HCT116 (cell line): ENCODE measurements around the gene MARCKSL1. TPM values are rescaled to one million over a fixed set of nuclear protein-coding genes. Genes with fewer than 3 reads are reported as not detected.

Source experiments
- ATAC-seq: fragments of 200-7000 bp; cut with Tn5 transposase; 2 replicates; pipeline ENCODE4 v1.9.1; 2020; ENCODE audit warnings: mild to moderate bottlenecking, moderate library complexity
- BruUV-seq: library from RNA; stranded (reverse); fragments of 400-500 nt; replicated peaks from 2 replicates; lab custom pipeline; 2021; lab: Mats Ljungman, UMichigan
- CTCF ChIA-PET: fragments of 300-600 bp; sonication (Branson Sonifier 250); formaldehyde crosslinking; loops from one replicate; lab custom pipeline; 2021; ENCODE audit warnings: antibody characterized with exemption; lab: Charles Lee
- POLR2A ChIA-PET: fragments of 300-600, 350-600 bp; sonication (Branson Sonifier 250); formaldehyde crosslinking; loops from one replicate; lab custom pipeline; 2021; ENCODE audit warnings: antibody characterized with exemption; lab: Charles Lee
- RAD21 ChIA-PET, 2 experiments: fragments of 300-600 bp; sonication (Branson Sonifier 250); formaldehyde crosslinking; loops; one replicate each; lab custom pipeline; 2023; ENCODE audit warnings: low total read pairs in 2 of 2; ENCODE audit not compliant: uncharacterized antibody in 2 of 2, unreplicated experiment in 2 of 2, low non-redundant PET in 1 of 2; lab: Charles Lee
- DNase-seq: peaks from one replicate; pipeline ENCODE4 v3.0.0-alpha.2; 2010; ENCODE audit warnings: low read depth, low spot score
- H2AFZ ChIP-seq: fragments of 200-600 bp; shearing (Covaris generic), sonication (generic); 2 replicates; pipeline ENCODE4 v1.6.1; 2017; ENCODE audit warnings: low read depth, mixed run types, mixed read lengths, antibody characterized with exemption, low read length; ENCODE audit not compliant: poor library complexity, severe bottlenecking
- H3K27ac ChIP-seq: 2 replicates; pipeline ENCODE4 v1.5.1; 2012; ENCODE audit warnings: low read depth, low read length
- H3K27me3 ChIP-seq: fragments of 200-600 bp; sonication (generic); 2 replicates; pipeline ENCODE4 v1.6.1; 2016; ENCODE audit warnings: mixed run types, low read length, mixed read lengths; ENCODE audit not compliant: insufficient read depth
- H3K36me3 ChIP-seq, 2 experiments: fragments of 200-500 bp in 1 of 2; fragments of 200-600 bp in 1 of 2; sonication (Bioruptor generic) in 1 of 2; sonication (generic) in 1 of 2; 2 replicates each; pipeline versions ENCODE4 v1.5.1 to v1.6.1; 2014 to 2016; ENCODE audit warnings: low read length in 2 of 2, inconsistent platforms in 1 of 2, mixed read lengths in 1 of 2, mixed run types in 1 of 2; ENCODE audit not compliant: insufficient read depth in 2 of 2, control insufficient read depth in 1 of 2
- H3K4me1 ChIP-seq, 2 experiments: fragments of 200-600 bp in 1 of 2; sonication (generic) in 1 of 2; 2 replicates each; pipeline versions ENCODE4 v1.5.1 to v1.6.1; 2012 to 2017; ENCODE audit warnings: low read length in 2 of 2, inconsistent platforms in 1 of 2, mild to moderate bottlenecking in 1 of 2, mixed read lengths in 1 of 2, mixed run types in 1 of 2, moderate library complexity in 1 of 2; ENCODE audit not compliant: insufficient read depth in 2 of 2, control insufficient read depth in 1 of 2
- H3K4me2 ChIP-seq: fragments of 200-600 bp; sonication (generic); 2 replicates; pipeline ENCODE4 v1.6.1; 2017; ENCODE audit warnings: mixed run types, low read length, mixed read lengths
- H3K4me3 ChIP-seq, 2 experiments: fragments of 200-600 bp in 1 of 2; sonication (generic) in 1 of 2; replicated peaks in 1 of 2; 2 replicates each; pipeline ENCODE4 v1.5.1; 2011 to 2016; ENCODE audit warnings: low read length in 2 of 2, control low read depth in 1 of 2, low read depth in 1 of 2, mild to moderate bottlenecking in 1 of 2, mixed read lengths in 1 of 2, mixed run types in 1 of 2
- H3K79me2 ChIP-seq: fragments of 200-600 bp; sonication (generic); 2 replicates; pipeline ENCODE4 v1.6.1; 2017; ENCODE audit warnings: mild to moderate bottlenecking, mixed run types, low read length, moderate library complexity, mixed read lengths; ENCODE audit not compliant: insufficient read depth
- H3K9ac ChIP-seq: fragments of 200-600 bp; sonication (generic); 2 replicates; pipeline ENCODE4 v1.6.1; 2016; ENCODE audit warnings: low read length, mixed read lengths
- H3K9me2 ChIP-seq: fragments of 200-600 bp; sonication (generic), shearing (Covaris generic); 2 replicates; pipeline ENCODE4 v1.6.1; 2017; ENCODE audit warnings: mixed run types, mild to moderate bottlenecking, moderate library complexity; ENCODE audit not compliant: insufficient read depth
- H3K9me3 ChIP-seq, 2 experiments: fragments of 200-500 bp in 1 of 2; fragments of 200-600 bp in 1 of 2; sonication (Bioruptor generic) in 1 of 2; sonication (generic) in 1 of 2; 2 replicates each; pipeline ENCODE4 v1.6.1; 2014 to 2017; ENCODE audit warnings: low read length in 2 of 2, mixed read lengths in 2 of 2, inconsistent platforms in 1 of 2, low read depth in 1 of 2, mild to moderate bottlenecking in 1 of 2, mixed run types in 1 of 2, moderate library complexity in 1 of 2; ENCODE audit not compliant: control insufficient read depth in 1 of 2, insufficient read depth in 1 of 2
- H4K20me1 ChIP-seq: fragments of 200-600 bp; sonication (generic), shearing (Covaris generic); 2 replicates; pipeline ENCODE4 v1.6.1; 2017; ENCODE audit warnings: mixed run types, mild to moderate bottlenecking, moderate library complexity; ENCODE audit not compliant: insufficient read depth
- CBX3 ChIP-seq: IDR thresholded peaks from 2 replicates; pipeline ENCODE4 v1.6.1; 2012; ENCODE audit warnings: low read depth
- ELF1 ChIP-seq: IDR thresholded peaks from 2 replicates; pipeline ENCODE4 v1.6.1; 2012; ENCODE audit warnings: low read depth, borderline replicate concordance
- EZH2 ChIP-seq: fragments of 200-600 bp; sonication (generic); IDR thresholded peaks from 2 replicates; pipeline ENCODE4 v1.6.1; 2017; ENCODE audit warnings: antibody characterized with exemption, mixed run types
- EZH2phosphoT487 ChIP-seq: fragments of 200-600 bp; IDR thresholded peaks from 2 replicates; pipeline ENCODE4 v1.6.1; 2018; ENCODE audit warnings: antibody characterized with exemption, borderline replicate concordance
- POLR2A ChIP-seq: IDR thresholded peaks from 2 replicates; pipeline ENCODE4 v1.7.0; 2011; ENCODE audit warnings: borderline replicate concordance; ENCODE audit not compliant: insufficient read depth, insufficient read length; ENCODE audit errors: extremely low read depth
- POLR2AphosphoS5 ChIP-seq: IDR thresholded peaks from 2 replicates; pipeline ENCODE4 v1.6.1; 2011; ENCODE audit warnings: mild to moderate bottlenecking, low read depth, low read length, moderate library complexity
- RAD21 ChIP-seq: IDR thresholded peaks from 2 replicates; pipeline ENCODE4 v1.6.1; 2012; ENCODE audit warnings: low read depth, mild to moderate bottlenecking
- SIN3A ChIP-seq: IDR thresholded peaks from 2 replicates; pipeline ENCODE4 v1.6.1; 2012; ENCODE audit warnings: low read depth
- SP1 ChIP-seq: IDR thresholded peaks from 2 replicates; pipeline ENCODE4 v1.6.1; 2012; ENCODE audit warnings: low read depth
- SRF ChIP-seq: IDR thresholded peaks from 2 replicates; pipeline ENCODE4 v1.6.1; 2012; ENCODE audit warnings: low read depth
- TCF7L2 ChIP-seq: IDR thresholded peaks from 2 replicates; pipeline ENCODE4 v1.7.0; 2011; ENCODE audit warnings: borderline replicate concordance, inconsistent platforms; ENCODE audit not compliant: insufficient read depth, insufficient read length; ENCODE audit errors: extremely low read depth
- ZFX ChIP-seq: fragments of 450-650 bp; IDR thresholded peaks from 2 replicates; pipeline ENCODE4 v1.6.1; 2017
- ZNF274 ChIP-seq: fragments of 200-500 bp; sonication (Bioruptor generic); IDR thresholded peaks from 2 replicates; pipeline ENCODE4 v1.6.1; 2014; ENCODE audit warnings: mild to moderate bottlenecking, low read depth, low read length, inconsistent platforms
- intact Hi-C: fragments of 100-400 bp; cut with micrococcal nuclease; formaldehyde crosslinking; loops from 2 replicates; pipeline ENCODE4 v1.10.0; 2022
- total RNA-seq: library from RNA; stranded (reverse); gene quantifications from one replicate; pipeline ENCODE4 v1.2.1, GENCODE V29; 2021; ENCODE audit not compliant: unreplicated experiment
- TF ChIP-seq, protein P1 (sequence below): IDR thresholded peaks from 2 replicates; pipeline ENCODE4 v1.6.1; 2011; ENCODE audit warnings: mild to moderate bottlenecking, low read length, moderate library complexity; ENCODE audit not compliant: insufficient replicate concordance; ENCODE audit errors: extremely low read depth

MARCKSL1 gene
- total RNA-seq, 1 experiment from 2014 or later, result 127 TPM

DNA sequence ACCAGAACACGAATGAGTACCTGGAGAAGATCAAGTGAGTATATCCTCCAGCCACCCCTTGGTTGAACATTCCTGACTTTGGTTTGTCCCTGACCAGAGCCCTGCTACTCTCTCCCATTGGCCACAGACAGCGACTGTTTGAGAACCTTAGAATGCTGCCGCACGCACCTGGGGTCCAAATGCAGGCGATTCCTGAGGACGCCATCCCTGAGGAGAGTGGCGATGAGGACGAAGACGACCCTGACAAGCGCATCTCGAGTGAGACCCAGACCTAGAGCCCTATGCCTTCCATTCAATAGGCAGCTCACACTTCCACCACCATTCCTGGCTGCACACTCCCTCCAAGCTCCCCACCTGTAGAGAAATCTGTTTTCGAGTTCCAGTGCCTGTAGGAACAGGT, 4.5 kb downstream of the MARCKSL1 start:
- DNase-seq, result no peak
- Histone ChIP-seq H3K9me3 (no peaks in the 10 kb centered on the region), H3K4me1 (peaks cover 21 to 42% of the 10 kb centered on the region in 2 experiments), H3K27me3 (no peaks in the 10 kb centered on the region), H3K4me3 (no peak overlapping the region), H3K79me2 (peaks cover 24% of the 10 kb centered on the region), H3K9me2 (no peaks in the 10 kb centered on the region), H2AFZ (no peak overlapping the region), H4K20me1 (no peaks in the 10 kb centered on the region), H3K4me2 (peak overlapping the region; percentile 56; the same call in 1 of the 2 replicates), H3K27ac (peak overlapping the region; percentile 34), H3K36me3 (peaks cover 25 to 49% of the 10 kb centered on the region in 2 experiments), H3K9ac (no peak overlapping the region)
- POLR2A ChIA-PET, result interaction anchor here (1.7 kb wide), 1 partner anchor 39 kb away, joined by 3 read pairs; the partner anchor contains the start of gene HDAC1
- TF ChIP-seq ZFX (no peak), SP1 (no peak), POLR2A (no peak), CBX3 (no peak), TCF7L2 (no peak), EZH2phosphoT487 (no peak), SRF (no peak), RAD21 (no peak), ELF1 (no peak), POLR2AphosphoS5 (no peak), ZNF274 (no peak), EZH2 (no peak), SIN3A (no peak)
- TF ChIP-seq, protein P1, sequence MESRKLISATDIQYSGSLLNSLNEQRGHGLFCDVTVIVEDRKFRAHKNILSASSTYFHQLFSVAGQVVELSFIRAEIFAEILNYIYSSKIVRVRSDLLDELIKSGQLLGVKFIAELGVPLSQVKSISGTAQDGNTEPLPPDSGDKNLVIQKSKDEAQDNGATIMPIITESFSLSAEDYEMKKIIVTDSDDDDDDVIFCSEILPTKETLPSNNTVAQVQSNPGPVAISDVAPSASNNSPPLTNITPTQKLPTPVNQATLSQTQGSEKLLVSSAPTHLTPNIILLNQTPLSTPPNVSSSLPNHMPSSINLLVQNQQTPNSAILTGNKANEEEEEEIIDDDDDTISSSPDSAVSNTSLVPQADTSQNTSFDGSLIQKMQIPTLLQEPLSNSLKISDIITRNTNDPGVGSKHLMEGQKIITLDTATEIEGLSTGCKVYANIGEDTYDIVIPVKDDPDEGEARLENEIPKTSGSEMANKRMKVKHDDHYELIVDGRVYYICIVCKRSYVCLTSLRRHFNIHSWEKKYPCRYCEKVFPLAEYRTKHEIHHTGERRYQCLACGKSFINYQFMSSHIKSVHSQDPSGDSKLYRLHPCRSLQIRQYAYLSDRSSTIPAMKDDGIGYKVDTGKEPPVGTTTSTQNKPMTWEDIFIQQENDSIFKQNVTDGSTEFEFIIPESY, result no peak
- RAD21 ChIA-PET, result no interaction called here
- ATAC-seq, result no peak
- intact Hi-C loops, result no loop called here
- no TSS peak for BruUV-seq
- CTCF ChIA-PET, result interaction anchor here (0.6 kb wide), 1 partner anchor 40 kb away, joined by 7 read pairs; the partner anchor contains the start of gene HDAC1
